Esophagus muscularis mucosa (tissue), 4 donors: ENCODE results near the gene WNT7B. TPM values are rescaled to one million over a fixed set of nuclear protein-coding genes. Genes with fewer than 3 reads are reported as not detected.

Source experiments
- DNase-seq: peaks from one replicate; pipeline ENCODE4 v3.0.0-alpha.2; 2017; ENCODE audit errors: extremely low spot score
- H3K27ac ChIP-seq, 4 donors: fragments of 200-600 bp; sonication (generic); replicated peaks in 1 of 4; 1 replicate in 3 of 4; 2 replicates in 1 of 4; pipeline ENCODE4 v1.5.1; 2016 to 2019; ENCODE audit warnings: mild to moderate bottlenecking in 1 of 4
- H3K27me3 ChIP-seq, 4 donors: fragments of 200-600 bp; sonication (generic); one replicate each; pipeline versions ENCODE4 v1.5.1 to v1.6.0; 2016 to 2019
- H3K36me3 ChIP-seq, 4 donors: fragments of 200-600 bp; sonication (generic); one replicate each; pipeline ENCODE4 v1.5.1; 2016 to 2019
- H3K4me1 ChIP-seq, 4 donors: fragments of 200-600 bp; sonication (generic); one replicate each; pipeline ENCODE4 v1.5.1; 2016 to 2019
- H3K4me3 ChIP-seq, 4 donors: fragments of 200-600 bp; sonication (generic); 1 replicate in 2 of 4; 2 replicates in 2 of 4; pipeline ENCODE4 v1.5.1; 2016 to 2019; ENCODE audit warnings: mild to moderate bottlenecking in 4 of 4, moderate library complexity in 1 of 4
- H3K9me3 ChIP-seq, 4 donors: fragments of 200-600 bp; sonication (generic); 1 replicate in 3 of 4; 2 replicates in 1 of 4; pipeline ENCODE4 v1.5.1; 2016 to 2019
- EP300 ChIP-seq: sonication (generic); formaldehyde crosslinking; IDR thresholded peaks from one replicate; pipeline ENCODE4 v1.6.1; 2017; ENCODE audit warnings: antibody characterized with exemption
- POLR2A ChIP-seq: fragments of 450-650 bp; IDR thresholded peaks from one replicate; pipeline ENCODE4 v1.6.1; 2017; ENCODE audit warnings: antibody characterized with exemption, moderate library complexity, mild to moderate bottlenecking, low read depth
- POLR2AphosphoS5 ChIP-seq, 2 donors: sonication (generic); formaldehyde crosslinking; IDR thresholded peaks; one replicate each; pipeline ENCODE4 v1.6.1; 2017; ENCODE audit warnings: antibody characterized with exemption in 2 of 2
- WGBS: methylation state at CpG from one replicate; pipeline ENCODE4 v1.1.5; 2018; 5-methylcytosine and 5-hydroxymethylcytosine counted together
- intact Hi-C: fragments of 100-400 bp; cut with DNase I; formaldehyde crosslinking; loops from one replicate; pipeline ENCODE4 v1.15.1; 2023
- total RNA-seq, 4 donors: library from RNA; depleted of rRNA; stranded (reverse); fragments of >200 nt; gene quantifications; one replicate each; pipeline versions ENCODE4 v1.1.0 to v1.2.1, GENCODE V29; 2016
- TF ChIP-seq, protein P1 (sequence below), 3 experiments: fragments of 200-600 bp in 2 of 3; fragments of 450-650 bp in 1 of 3; sonication (generic) in 2 of 3; IDR thresholded peaks; one replicate each; pipeline ENCODE4 v1.5.1; 2017 to 2019; ENCODE audit warnings: antibody characterized with exemption in 3 of 3, mild to moderate bottlenecking in 2 of 3, moderate library complexity in 1 of 3

The WNT7B gene
- total RNA-seq, 4 donors from 2014 or later, result not detected

DNA sequence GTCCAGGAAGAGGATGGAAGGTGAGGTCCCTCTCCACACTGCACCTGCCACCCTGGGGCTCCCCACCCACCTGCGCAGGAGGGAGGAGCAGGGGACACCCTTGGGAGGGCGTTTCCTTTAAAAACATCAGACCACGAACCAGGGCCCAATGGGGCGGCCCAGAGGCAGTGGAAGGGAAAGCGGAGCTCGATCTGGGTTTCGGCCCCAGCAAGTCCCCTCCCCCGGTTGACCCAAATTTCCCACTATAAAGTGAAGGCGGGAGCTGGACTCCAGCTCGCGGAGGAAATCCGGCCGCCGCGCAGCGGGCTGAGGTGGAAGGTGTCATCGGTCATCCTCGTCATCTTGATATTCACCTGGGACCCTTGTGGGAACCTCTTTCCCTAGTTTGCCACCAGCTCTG lies 99.3 kb downstream of the WNT7B start:
- no peak overlapping the region for H3K4me3 ChIP-seq
- DNase-seq, result no peak
- 75% methylated on average over 18 of the region's 18 CpGs for WGBS
- H3K27me3 ChIP-seq, result peaks cover 0 to 68% (median 4%) of the 10 kb centered on the region in 4 donors
- peaks cover 7 to 18% (median 13%) of the 10 kb centered on the region in 4 donors for H3K4me1 ChIP-seq
- intact Hi-C loops, result no loop called here
- H3K9me3 ChIP-seq, result peaks cover 0 to under 1% (median 0%) of the 10 kb centered on the region in 4 donors
- no peak overlapping the region for H3K27ac ChIP-seq
- TF ChIP-seq EP300 (no peak), POLR2AphosphoS5 (IDR thresholded peaks at IDR 0.05) (no peak), POLR2A (no peak)
- TF ChIP-seq, protein P1, sequence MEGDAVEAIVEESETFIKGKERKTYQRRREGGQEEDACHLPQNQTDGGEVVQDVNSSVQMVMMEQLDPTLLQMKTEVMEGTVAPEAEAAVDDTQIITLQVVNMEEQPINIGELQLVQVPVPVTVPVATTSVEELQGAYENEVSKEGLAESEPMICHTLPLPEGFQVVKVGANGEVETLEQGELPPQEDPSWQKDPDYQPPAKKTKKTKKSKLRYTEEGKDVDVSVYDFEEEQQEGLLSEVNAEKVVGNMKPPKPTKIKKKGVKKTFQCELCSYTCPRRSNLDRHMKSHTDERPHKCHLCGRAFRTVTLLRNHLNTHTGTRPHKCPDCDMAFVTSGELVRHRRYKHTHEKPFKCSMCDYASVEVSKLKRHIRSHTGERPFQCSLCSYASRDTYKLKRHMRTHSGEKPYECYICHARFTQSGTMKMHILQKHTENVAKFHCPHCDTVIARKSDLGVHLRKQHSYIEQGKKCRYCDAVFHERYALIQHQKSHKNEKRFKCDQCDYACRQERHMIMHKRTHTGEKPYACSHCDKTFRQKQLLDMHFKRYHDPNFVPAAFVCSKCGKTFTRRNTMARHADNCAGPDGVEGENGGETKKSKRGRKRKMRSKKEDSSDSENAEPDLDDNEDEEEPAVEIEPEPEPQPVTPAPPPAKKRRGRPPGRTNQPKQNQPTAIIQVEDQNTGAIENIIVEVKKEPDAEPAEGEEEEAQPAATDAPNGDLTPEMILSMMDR (IDR thresholded peaks at IDR 0.05), result no peak
- H3K36me3 ChIP-seq, result no peaks in the 10 kb centered on the region

DNA sequence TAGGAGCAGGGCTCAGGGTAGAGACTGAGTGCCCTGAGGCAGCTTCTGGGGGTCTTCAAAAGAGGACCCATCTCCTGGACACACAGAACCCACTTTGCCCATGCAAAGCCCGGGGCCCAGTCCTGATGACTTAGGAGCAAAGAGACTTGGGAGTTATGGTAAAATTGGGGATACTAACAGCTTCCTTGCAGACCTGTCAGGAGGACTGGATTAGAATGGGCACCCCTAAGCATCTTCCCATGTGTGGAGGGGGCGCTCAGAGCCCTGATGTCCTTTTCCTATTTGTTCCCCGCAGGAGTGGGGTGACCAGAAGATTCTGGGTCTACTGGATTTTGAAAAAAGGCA lies 100.0 kb downstream of the WNT7B start:
- Histone ChIP-seq H3K4me3 (no peak overlapping the region), H3K27ac (no peak overlapping the region), H3K27me3 (peaks cover 0 to 62% (median 2%) of the 10 kb centered on the region in 4 donors), H3K36me3 (no peaks in the 10 kb centered on the region), H3K4me1 (peaks cover 7 to 18% (median 13%) of the 10 kb centered on the region in 4 donors), H3K9me3 (peaks cover 0 to 4% (median 0%) of the 10 kb centered on the region in 4 donors)
- WGBS, result 97% methylated on average over 3 of the region's 3 CpGs
- intact Hi-C loops, result no loop called here
- no peak for DNase-seq
- TF ChIP-seq POLR2A (no peak), POLR2AphosphoS5 (IDR thresholded peaks at IDR 0.05) (no peak), EP300 (no peak)
- TF ChIP-seq, protein P1 (IDR thresholded peaks at IDR 0.05), result no peak

DNA sequence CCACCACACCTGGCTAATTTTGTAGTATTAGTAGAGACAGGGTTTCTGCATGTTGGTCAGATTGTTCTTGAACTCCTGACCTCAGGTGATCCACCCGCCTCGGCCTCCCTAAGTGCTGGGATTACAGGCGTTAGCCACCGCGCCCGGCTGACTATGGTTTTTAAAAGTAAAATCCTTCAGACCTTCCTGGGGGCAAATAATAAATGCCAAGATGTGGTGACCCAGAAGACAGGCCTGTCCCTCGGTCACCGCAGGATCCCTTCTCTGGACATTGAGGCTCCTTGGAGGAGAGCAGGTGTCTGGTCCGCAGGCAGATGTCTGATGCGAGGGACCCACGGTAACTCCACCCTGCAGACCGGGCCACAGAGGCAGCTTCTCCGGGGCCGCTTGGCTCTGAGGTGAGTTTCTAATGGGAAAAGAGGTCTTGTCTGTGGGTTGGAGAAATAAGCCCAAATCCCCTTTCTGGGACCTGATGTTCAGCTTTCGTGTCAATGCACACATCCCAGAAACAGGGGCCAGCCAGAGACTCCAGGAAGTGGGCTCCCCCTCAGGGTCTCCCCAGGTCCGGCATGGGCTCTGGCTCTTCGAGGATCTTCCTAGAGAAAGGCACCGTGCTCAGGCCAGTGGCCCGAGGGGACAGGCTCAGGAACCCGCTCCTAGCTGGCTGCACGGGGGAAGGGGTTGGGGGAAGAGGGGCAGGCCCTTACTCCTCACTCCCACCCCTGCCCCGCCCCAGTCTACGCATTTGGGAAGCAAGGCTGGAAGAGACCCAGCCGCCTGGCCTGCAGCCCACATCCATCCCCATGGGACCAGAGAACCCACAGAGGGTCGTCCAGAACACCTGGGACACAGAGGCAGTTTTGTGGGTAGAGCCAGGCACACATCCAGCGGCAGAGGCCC lies 100.6 kb downstream of the WNT7B start:
- no peaks in the 10 kb centered on the region for H3K36me3 ChIP-seq
- no peak overlapping the region for H3K4me3 ChIP-seq
- H3K4me1 ChIP-seq, result peaks cover 7 to 16% (median 13%) of the 10 kb centered on the region in 4 donors
- DNase-seq, result no peak
- H3K9me3 ChIP-seq, result peaks cover 0 to 4% (median 0%) of the 10 kb centered on the region in 4 donors
- intact Hi-C loops, result no loop called here
- 93% methylated on average over 18 of the region's 26 CpGs for WGBS
- TF ChIP-seq POLR2AphosphoS5 (IDR thresholded peaks at IDR 0.05) (no peak), POLR2A (no peak), EP300 (no peak)
- TF ChIP-seq, protein P1 (IDR thresholded peaks at IDR 0.05), result no peak
- no peak overlapping the region for H3K27ac ChIP-seq
- peaks cover 0 to 56% (median 2%) of the 10 kb centered on the region in 4 donors for H3K27me3 ChIP-seq

DNA sequence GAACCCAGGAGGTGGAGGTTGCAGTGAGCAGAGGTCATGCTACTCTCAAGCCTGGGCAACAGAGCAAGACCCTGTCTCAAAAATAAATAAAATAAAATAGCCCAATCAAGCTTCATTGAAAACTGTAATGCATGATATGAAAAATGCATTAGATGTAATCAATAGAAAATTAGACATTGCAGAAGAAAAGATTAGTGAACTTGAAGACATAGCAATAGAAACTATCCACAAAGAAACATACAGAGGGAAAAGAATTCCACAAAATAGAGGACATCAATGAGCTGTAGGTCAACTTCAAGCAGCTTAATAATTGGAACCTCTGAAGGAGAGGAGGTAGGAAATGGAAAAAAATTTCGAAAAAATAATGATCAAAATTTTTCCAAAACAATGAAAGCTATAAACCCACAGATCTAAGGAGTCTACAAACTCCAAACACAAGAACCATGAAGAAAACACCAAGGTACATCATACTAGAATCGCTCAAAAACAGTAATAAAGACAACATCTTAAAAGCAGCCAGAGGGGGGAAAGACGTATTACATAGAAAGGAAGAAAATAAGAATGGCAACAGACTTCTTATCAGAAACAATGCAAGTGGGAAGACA lies 104.2 kb downstream of the WNT7B start:
- WGBS, result 94% methylated on average over 3 of the region's 3 CpGs
- Histone ChIP-seq H3K9me3 (peaks cover 0 to 4% (median 0%) of the 10 kb centered on the region in 4 donors), H3K27ac (no peak overlapping the region), H3K36me3 (no peaks in the 10 kb centered on the region), H3K27me3 (peaks cover 0 to 52% (median 8%) of the 10 kb centered on the region in 4 donors), H3K4me1 (peaks cover under 1 to 5% (median 3%) of the 10 kb centered on the region in 4 donors), H3K4me3 (no peak overlapping the region)
- intact Hi-C loops, result no loop called here
- TF ChIP-seq POLR2AphosphoS5 (IDR thresholded peaks at IDR 0.05), result no peak
- no peak for TF ChIP-seq POLR2A
- DNase-seq, result no peak

DNA sequence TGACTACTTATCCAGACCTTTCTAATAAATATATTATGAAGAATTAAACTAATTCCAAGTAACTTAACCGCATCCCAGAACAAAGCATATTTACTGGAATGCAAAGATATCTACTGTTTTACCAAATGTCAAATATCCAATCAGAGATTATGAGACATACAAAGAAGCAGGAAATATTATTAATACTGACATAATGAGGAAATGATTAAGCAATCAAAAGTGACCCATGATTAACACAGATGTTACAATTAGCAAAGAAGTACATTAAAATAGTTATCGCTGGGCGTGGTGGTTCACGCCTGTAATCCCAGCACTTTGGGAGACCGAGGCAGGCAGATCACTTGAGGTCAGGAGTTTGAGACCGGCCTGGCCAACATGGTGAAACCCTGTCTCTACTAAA lies 105.2 kb downstream of the WNT7B start:
- Histone ChIP-seq H3K36me3 (no peaks in the 10 kb centered on the region), H3K9me3 (peaks cover 0 to 4% (median 0%) of the 10 kb centered on the region in 4 donors), H3K4me1 (peaks cover 11 to 15% (median 14%) of the 10 kb centered on the region in 4 donors), H3K27me3 (peaks cover 0 to 52% (median 14%) of the 10 kb centered on the region in 4 donors), H3K27ac (no peak overlapping the region), H3K4me3 (no peak overlapping the region)
- TF ChIP-seq EP300 (no peak), POLR2AphosphoS5 (IDR thresholded peaks at IDR 0.05) (no peak), POLR2A (no peak)
- TF ChIP-seq, protein P1 (IDR thresholded peaks at IDR 0.05), result no peak
- 97% methylated on average over 6 of the region's 6 CpGs for WGBS
- intact Hi-C loops, result no loop called here
- no peak for DNase-seq
